Left ventricle myocardium inferior (tissue), 1 donor: ENCODE data around the gene SCAMP5. TPM values are rescaled to one million over a fixed set of nuclear protein-coding genes. Genes with fewer than 3 reads are reported as not detected.

Experiments
- DNase-seq: peaks from one replicate; pipeline ENCODE4 v3.0.0-alpha.2; 2020
- H3K27ac ChIP-seq: fragments of 200-600 bp; replicated peaks from 2 replicates; pipeline ENCODE4 v1.8.0; 2021
- H3K27me3 ChIP-seq: fragments of 200-600 bp; 2 replicates; pipeline ENCODE4 v1.8.0; 2021; ENCODE audit warnings: low read depth
- H3K36me3 ChIP-seq: fragments of 200-600 bp; 2 replicates; pipeline ENCODE4 v1.8.0; 2021
- H3K4me1 ChIP-seq: fragments of 200-600 bp; 2 replicates; pipeline ENCODE4 v1.8.0; 2021
- H3K4me3 ChIP-seq: fragments of 200-600 bp; 2 replicates; pipeline ENCODE4 v1.8.0; 2021; ENCODE audit warnings: mild to moderate bottlenecking, moderate library complexity
- H3K9me3 ChIP-seq: fragments of 200-600 bp; replicated peaks from 2 replicates; pipeline ENCODE4 v1.8.0; 2021
- CTCF ChIP-seq: fragments of 200-600 bp; IDR thresholded peaks from 2 replicates; pipeline ENCODE4 v1.8.0; 2021; ENCODE audit warnings: antibody characterized with exemption, mild to moderate bottlenecking, borderline replicate concordance
- intact Hi-C: fragments of 100-400 bp; cut with micrococcal nuclease; formaldehyde crosslinking; loops from one replicate; pipeline ENCODE4 v1.11.0; 2022
- total RNA-seq: library from RNA; stranded (reverse); fragmentation: NEBNext Ultra II Directional; extraction: Animal tissue kit (Norgen Biotek cat#: 25700); gene quantifications from one replicate; pipeline ENCODE4 v1.2.1, GENCODE V29; 2021
- donor health status: DM: no; HTN: yes; CAD: no; lungs with severe emphysema.

SCAMP5 gene
- total RNA-seq, 1 donor from 2014 or later, result 3.0 TPM

- no peaks in the 10 kb centered on the region for H3K9me3 ChIP-seq
- TF ChIP-seq CTCF, result no peak
- no peaks in the 10 kb centered on the region for H3K4me1 ChIP-seq
- H3K27me3 ChIP-seq, result peaks cover 17% of the 10 kb centered on the region
- H3K36me3 ChIP-seq, result no peaks in the 10 kb centered on the region
- intact Hi-C loops, result no loop called here
- no peak overlapping the region for H3K27ac ChIP-seq
- no peak for DNase-seq
- H3K4me3 ChIP-seq, result no peak overlapping the region
Measured at GRCh38 chr15:74977599-74977998, 17.8 kb upstream of the SCAMP5 start.

- Histone ChIP-seq H3K27ac (no peak overlapping the region), H3K36me3 (no peaks in the 10 kb centered on the region), H3K4me1 (no peaks in the 10 kb centered on the region), H3K9me3 (no peaks in the 10 kb centered on the region), H3K27me3 (peaks cover 21% of the 10 kb centered on the region), H3K4me3 (no peak overlapping the region)
- TF ChIP-seq CTCF, result no peak
- intact Hi-C loops, result no loop called here
- no peak for DNase-seq
Measured at GRCh38 chr15:74978077-74978476, 17.3 kb upstream of the SCAMP5 start.

- no peak overlapping the region for H3K27ac ChIP-seq
- no peaks in the 10 kb centered on the region for H3K36me3 ChIP-seq
- no peaks in the 10 kb centered on the region for H3K4me1 ChIP-seq
- no peak for DNase-seq
- no peaks in the 10 kb centered on the region for H3K9me3 ChIP-seq
- no peak overlapping the region for H3K4me3 ChIP-seq
- H3K27me3 ChIP-seq, result peaks cover 25% of the 10 kb centered on the region
- no peak for TF ChIP-seq CTCF
- intact Hi-C loops, result no loop called here
Measured at GRCh38 chr15:74978503-74978902, 16.9 kb upstream of the SCAMP5 start.

GRCh38 chr15:74982183-74982582 is 13.2 kb upstream of the SCAMP5 start:
- peaks cover 54% of the 10 kb centered on the region for H3K27me3 ChIP-seq
- TF ChIP-seq CTCF, result no peak
- no peak overlapping the region for H3K27ac ChIP-seq
- no peaks in the 10 kb centered on the region for H3K4me1 ChIP-seq
- no peaks in the 10 kb centered on the region for H3K9me3 ChIP-seq
- no peak for DNase-seq
- no peak overlapping the region for H3K4me3 ChIP-seq
- intact Hi-C loops, result no loop called here
- no peaks in the 10 kb centered on the region for H3K36me3 ChIP-seq

GRCh38 chr15:74983725-74984231 is 11.6 kb upstream of the SCAMP5 start:
- Histone ChIP-seq H3K9me3 (no peaks in the 10 kb centered on the region), H3K4me3 (no peak overlapping the region), H3K27me3 (peaks cover 54% of the 10 kb centered on the region), H3K27ac (no peak overlapping the region), H3K4me1 (no peaks in the 10 kb centered on the region), H3K36me3 (no peaks in the 10 kb centered on the region)
- no peak for TF ChIP-seq CTCF
- intact Hi-C loops, result no loop called here
- no peak for DNase-seq
